HFFc6 (cell line): ENCODE results near the gene THBS4. TPM values are rescaled to one million over a fixed set of nuclear protein-coding genes. Genes with fewer than 3 reads are reported as not detected.

Experiments used
- DNase-seq: peaks from one replicate; pipeline ENCODE4 v3.0.0-alpha.2; 2018
- H3K27ac Mint-ChIP-seq: 2 replicates; pipeline ENCODE4 v1.8.0; 2020; ENCODE audit warnings: mild to moderate bottlenecking, mixed read lengths
- H3K27me3 Mint-ChIP-seq: 2 replicates; pipeline ENCODE4 v1.8.0; 2021; ENCODE audit warnings: mild to moderate bottlenecking, moderate library complexity, mixed read lengths; ENCODE audit not compliant: insufficient read depth
- H3K36me3 Mint-ChIP-seq: 2 replicates; pipeline ENCODE4 v1.8.0; 2021; ENCODE audit warnings: low read depth, mixed read lengths
- H3K4me1 Mint-ChIP-seq: 2 replicates; pipeline ENCODE4 v1.8.0; 2020; ENCODE audit warnings: low read depth, mixed read lengths
- H3K4me3 Mint-ChIP-seq: 2 replicates; pipeline ENCODE4 v1.8.0; 2020; ENCODE audit warnings: mild to moderate bottlenecking, moderate library complexity, mixed read lengths
- H3K9me3 Mint-ChIP-seq: 2 replicates; pipeline ENCODE4 v1.8.0; 2020; ENCODE audit warnings: mild to moderate bottlenecking, mixed read lengths
- CTCF ChIP-seq: fragments of 200-600 bp; sonication (generic); IDR thresholded peaks from 2 replicates; pipeline ENCODE4 v1.5.0; 2021; ENCODE audit warnings: antibody characterized with exemption, mild to moderate bottlenecking
- total RNA-seq, 6 experiments: library from RNA; stranded (reverse); fragmentation: NEBNext Ultra II Directional; extraction: Animal tissue kit (Norgen Biotek cat#: 25700); gene quantifications; 2 replicates in 1 of 6; 3 replicates in 5 of 6; pipeline ENCODE4 v1.2.3, GENCODE V29; 2021

THBS4 gene
- total RNA-seq, 6 experiments from 2014 or later, result 0.43 to 0.82 (median 0.71) TPM; not detected in 1

GRCh38 chr5:80069918-80070318, 34.8 kb downstream of the THBS4 start:
- no peak overlapping the region for H3K4me3 Mint-ChIP-seq
- no peak for TF ChIP-seq CTCF
- H3K27ac Mint-ChIP-seq, result no peak overlapping the region
- no peaks in the 10 kb centered on the region for H3K36me3 Mint-ChIP-seq
- H3K4me1 Mint-ChIP-seq, result peaks cover 26% of the 10 kb centered on the region
- no peak for DNase-seq
- peaks cover 11% of the 10 kb centered on the region for H3K27me3 Mint-ChIP-seq
- no peaks in the 10 kb centered on the region for H3K9me3 Mint-ChIP-seq

- Mint-ChIP-seq H3K36me3 (no peaks in the 10 kb centered on the region), H3K4me3 (no peak overlapping the region), H3K9me3 (no peaks in the 10 kb centered on the region), H3K27ac (peak overlapping the region; percentile 15; the same call in 1 of the 2 replicates), H3K4me1 (peaks cover 26% of the 10 kb centered on the region), H3K27me3 (peaks cover 11% of the 10 kb centered on the region)
- TF ChIP-seq CTCF, result no peak
- DNase-seq, result no peak
Measured at GRCh38 chr5:80070338-80071056, 35.3 kb downstream of the THBS4 start.

GRCh38 chr5:80071510-80072021, 36.4 kb downstream of the THBS4 start:
- peaks cover 26% of the 10 kb centered on the region for H3K4me1 Mint-ChIP-seq
- no peaks in the 10 kb centered on the region for H3K36me3 Mint-ChIP-seq
- peaks cover 9% of the 10 kb centered on the region for H3K27me3 Mint-ChIP-seq
- H3K9me3 Mint-ChIP-seq, result no peaks in the 10 kb centered on the region
- H3K27ac Mint-ChIP-seq, result no peak overlapping the region
- no peak overlapping the region for H3K4me3 Mint-ChIP-seq
- DNase-seq, result no peak
- no peak for TF ChIP-seq CTCF

- H3K27ac Mint-ChIP-seq, result no peak overlapping the region
- no peaks in the 10 kb centered on the region for H3K9me3 Mint-ChIP-seq
- no peak for DNase-seq
- peaks cover 26% of the 10 kb centered on the region for H3K4me1 Mint-ChIP-seq
- H3K27me3 Mint-ChIP-seq, result peaks cover 7% of the 10 kb centered on the region
- TF ChIP-seq CTCF, result no peak
- no peaks in the 10 kb centered on the region for H3K36me3 Mint-ChIP-seq
- H3K4me3 Mint-ChIP-seq, result no peak overlapping the region
Measured at GRCh38 chr5:80072103-80073073, 37.2 kb downstream of the THBS4 start.

GRCh38 chr5:80076131-80077050, 41.2 kb downstream of the THBS4 start:
- H3K9me3 Mint-ChIP-seq, result no peaks in the 10 kb centered on the region
- TF ChIP-seq CTCF, result no peak
- peaks cover 7% of the 10 kb centered on the region; the same call in 1 of the 2 replicates for H3K27me3 Mint-ChIP-seq
- H3K4me3 Mint-ChIP-seq, result no peak overlapping the region
- DNase-seq, result no peak
- H3K4me1 Mint-ChIP-seq, result peaks cover 16% of the 10 kb centered on the region
- no peak overlapping the region for H3K27ac Mint-ChIP-seq
- no peaks in the 10 kb centered on the region for H3K36me3 Mint-ChIP-seq
